Mononuclear cell (primary cell): ENCODE results near the gene DBF4. TPM values are rescaled to one million over a fixed set of nuclear protein-coding genes. Genes with fewer than 3 reads are reported as not detected.
"Not testable (repeated sequence)": the region's sequence is repeated elsewhere in the genome, so short reads cannot be mapped to it uniquely, and the experiment has no call there.

Source experiments
- H3K27me3 ChIP-seq: 2 replicates; pipeline ENCODE4 v1.6.0; 2011; ENCODE audit warnings: low read length, control low read depth; ENCODE audit not compliant: insufficient read depth
- H3K4me1 ChIP-seq: 2 replicates; pipeline ENCODE4 v1.5.1; 2011; ENCODE audit warnings: mild to moderate bottlenecking, low read length, control low read depth; ENCODE audit not compliant: insufficient read depth
- H3K4me3 ChIP-seq: 2 replicates; pipeline ENCODE4 v1.5.1; 2011; ENCODE audit warnings: mild to moderate bottlenecking, low read length, moderate library complexity
- H3K9me3 ChIP-seq: 2 replicates; pipeline ENCODE4 v1.5.1; 2011; ENCODE audit warnings: low read depth, mild to moderate bottlenecking, control low read depth, low read length
- total RNA-seq: library from RNA; depleted of rRNA; stranded (reverse); fragments of >200 nt; gene quantifications from one replicate; pipeline ENCODE4 v1.2.3, GENCODE V29; 2012

DBF4 gene
- total RNA-seq, 1 donor, result 75.4 TPM

DNA sequence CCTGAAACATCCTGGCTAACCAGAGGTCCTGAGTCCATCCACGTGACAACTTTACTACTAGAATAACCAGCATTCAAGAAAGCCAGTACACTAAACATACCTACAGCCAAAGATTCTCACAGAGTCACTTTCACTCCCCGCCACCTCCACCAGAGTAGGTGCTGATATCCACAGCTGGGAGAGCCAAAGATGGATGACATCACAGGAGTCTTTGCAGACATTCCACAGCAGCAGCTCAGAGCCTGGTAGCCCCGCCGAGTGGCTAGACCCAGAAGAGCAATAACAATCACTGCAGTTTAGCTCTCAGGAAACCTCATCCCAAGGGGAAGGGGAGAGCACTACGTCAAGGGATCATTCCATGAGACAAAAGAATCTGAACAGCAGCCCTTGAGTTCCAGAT, 44.3 kb downstream of the DBF4 start:
- Histone ChIP-seq H3K4me1 (no peaks in the 10 kb centered on the region), H3K4me3 (no peak overlapping the region), H3K27me3 (no peaks in the 10 kb centered on the region), H3K9me3 (no peaks in the 10 kb centered on the region)

GRCh38 chr7:87922759-87923395, 46.6 kb downstream of the DBF4 start:
- H3K4me1 ChIP-seq, H3K9me3 ChIP-seq, H3K4me3 ChIP-seq, H3K27me3 ChIP-seq: not testable (repeated sequence)

GRCh38 chr7:87926581-87927461, 50.5 kb downstream of the DBF4 start:
- Histone ChIP-seq H3K9me3 (no peaks in the 10 kb centered on the region), H3K27me3 (no peaks in the 10 kb centered on the region), H3K4me1 (no peaks in the 10 kb centered on the region), H3K4me3 (no peak overlapping the region)

GRCh38 chr7:87933605-87933952, 57.3 kb downstream of the DBF4 start:
- Histone ChIP-seq H3K4me1 (peaks cover 13% of the 10 kb centered on the region), H3K4me3 (peak overlapping the region; percentile 55), H3K9me3 (no peaks in the 10 kb centered on the region), H3K27me3 (peaks cover 5% of the 10 kb centered on the region)

DNA sequence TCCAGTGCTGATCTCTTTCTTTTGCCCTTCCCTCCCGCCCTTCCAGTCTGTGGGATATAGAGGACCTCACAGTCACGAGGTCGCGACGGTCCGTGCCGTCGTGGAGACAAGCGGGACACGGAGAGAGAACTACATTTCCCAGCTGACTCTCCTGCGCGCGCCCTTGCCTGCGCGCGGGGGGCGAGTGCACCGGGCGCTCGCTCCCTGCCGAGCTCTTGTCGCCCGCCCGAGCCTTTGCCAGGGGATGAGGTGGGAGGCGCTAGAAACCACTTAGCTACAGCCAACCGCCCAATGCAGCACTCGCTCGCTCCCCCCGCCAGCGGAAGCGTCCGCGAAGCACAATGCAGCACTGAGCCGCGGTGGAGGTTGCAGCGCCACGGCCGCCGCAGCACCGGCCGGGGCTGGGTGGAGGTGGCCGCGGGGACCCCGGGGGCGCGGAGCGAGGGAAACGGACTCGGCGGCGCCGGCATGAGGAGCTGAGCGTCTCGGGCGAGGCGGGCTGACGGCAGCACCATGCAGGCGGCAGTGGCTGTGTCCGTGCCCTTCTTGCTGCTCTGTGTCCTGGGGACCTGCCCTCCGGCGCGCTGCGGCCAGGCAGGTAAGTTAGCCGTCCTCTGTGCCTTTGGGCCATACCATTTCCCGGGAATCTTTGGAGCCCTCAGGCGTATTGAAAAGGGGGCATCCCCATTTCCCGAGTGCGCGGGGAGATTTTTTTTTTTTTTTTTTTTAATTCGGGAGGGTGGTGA, 57.8 kb downstream of the DBF4 start, which contains the start of gene ADAM22:
Gene ADAM22 (plus strand): TSS at position 299 of the 746 bp plus-strand sequence. CDS start 215 bp downstream, at position 514.
- Histone ChIP-seq H3K4me3 (peak within 1 kb of the TSS; percentile 55), H3K9me3 (no peaks in the 10 kb centered on the region), H3K27me3 (peaks cover 5% of the 10 kb centered on the region), H3K4me1 (peaks cover 13% of the 10 kb centered on the region)

GRCh38 chr7:87934699-87935383, 58.5 kb downstream of the DBF4 start:
- Histone ChIP-seq H3K9me3 (no peaks in the 10 kb centered on the region), H3K27me3 (peaks cover 5% of the 10 kb centered on the region), H3K4me1 (peaks cover 13% of the 10 kb centered on the region), H3K4me3 (peak overlapping the region; percentile 55)

DNA sequence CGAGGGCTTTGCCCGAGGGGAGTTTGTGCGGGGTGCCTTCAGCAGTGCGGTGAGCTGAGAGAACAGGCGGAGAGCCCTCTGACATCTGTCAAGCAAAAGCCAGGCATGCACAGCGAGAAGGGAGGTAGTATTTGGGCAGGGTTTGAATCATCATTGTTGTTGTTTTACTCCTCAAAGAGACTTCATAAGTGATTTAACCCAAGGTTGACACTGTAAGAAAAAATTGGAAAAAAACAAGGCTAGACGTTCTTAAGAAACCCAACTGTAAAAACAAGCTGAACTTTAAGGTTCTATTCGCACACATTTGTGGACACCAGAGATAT, 59.1 kb downstream of the DBF4 start:
- H3K9me3 ChIP-seq, result no peaks in the 10 kb centered on the region
- peaks cover 5% of the 10 kb centered on the region for H3K27me3 ChIP-seq
- H3K4me3 ChIP-seq, result no peak overlapping the region
- peaks cover 13% of the 10 kb centered on the region for H3K4me1 ChIP-seq

DNA sequence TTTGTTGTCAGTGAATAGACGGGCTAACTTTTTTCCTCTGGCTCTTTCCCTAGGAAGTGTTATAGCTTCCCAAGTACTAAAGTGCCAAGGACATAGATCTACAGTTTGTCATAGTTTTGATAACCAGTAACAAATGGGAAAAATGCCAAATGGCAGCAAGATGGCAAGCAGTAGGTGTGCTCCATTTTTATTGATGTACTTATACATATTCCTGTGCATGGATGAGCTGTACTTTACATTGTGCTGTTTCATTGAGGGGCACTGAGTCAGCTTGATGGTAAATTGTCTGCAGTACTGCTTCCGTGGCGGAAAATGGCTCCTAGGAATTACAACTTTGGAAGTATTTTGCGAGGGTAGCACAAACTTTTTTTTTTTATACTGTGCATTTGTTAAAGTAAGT, 64.8 kb downstream of the DBF4 start:
- H3K4me3 ChIP-seq, result no peak overlapping the region
- H3K27me3 ChIP-seq, result no peaks in the 10 kb centered on the region
- H3K9me3 ChIP-seq, result no peaks in the 10 kb centered on the region
- H3K4me1 ChIP-seq, result no peaks in the 10 kb centered on the region

- Histone ChIP-seq H3K27me3 (no peaks in the 10 kb centered on the region), H3K4me1 (no peaks in the 10 kb centered on the region), H3K4me3 (no peak overlapping the region), H3K9me3 (no peaks in the 10 kb centered on the region)
Measured at GRCh38 chr7:87944547-87944946, 68.3 kb downstream of the DBF4 start.

- not testable (repeated sequence) for H3K4me1 ChIP-seq, H3K9me3 ChIP-seq, H3K4me3 ChIP-seq, H3K27me3 ChIP-seq
Measured at GRCh38 chr7:87945926-87946325, 69.6 kb downstream of the DBF4 start.

DNA sequence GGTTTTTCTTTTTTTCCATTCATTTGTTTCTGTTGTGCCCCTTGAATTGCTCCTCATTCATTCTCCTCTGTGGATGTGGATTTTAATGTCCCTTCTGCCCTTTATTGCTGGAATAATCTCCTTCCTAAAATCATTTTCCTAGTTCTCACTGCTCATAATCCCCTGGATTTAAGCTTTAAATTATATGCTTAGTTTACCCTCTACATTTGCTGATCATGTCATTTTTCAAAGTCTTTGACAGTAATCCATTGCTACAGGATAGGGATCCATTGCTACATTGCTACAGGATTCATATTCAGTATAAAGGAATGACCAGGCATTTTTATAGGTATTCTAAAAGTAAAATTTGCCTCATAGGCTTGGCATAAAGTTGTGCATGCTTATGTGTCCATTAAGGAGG, 72.1 kb downstream of the DBF4 start:
- Histone ChIP-seq H3K4me3 (no peak overlapping the region), H3K9me3 (no peaks in the 10 kb centered on the region), H3K27me3 (no peaks in the 10 kb centered on the region), H3K4me1 (no peaks in the 10 kb centered on the region)

Other genes starting within 250 kb of the DBF4 start
- gene RUNDC3B, start 248.1 kb upstream of the DBF4 start, total RNA-seq, result 0.73 TPM
- gene SLC25A40, start 133 bp upstream of the DBF4 start, total RNA-seq, result 9.7 TPM
- gene ADAM22, start 57.8 kb downstream of the DBF4 start, total RNA-seq, result 0.94 TPM